ENCODE results near the gene PTGES2. TPM values are rescaled to one million over a fixed set of nuclear protein-coding genes. Genes with fewer than 3 reads are reported as not detected.
A peak's percentile ranks its signal among the peaks of the same experiment; 100 is the strongest.

Gene PTGES2
- total and polyA plus RNA-seq, 2 of the 13 experiments (the other 11 are each of a cell fraction or from before 2014, with no cell fraction given), result 63.7 to 79.8 TPM

DNA sequence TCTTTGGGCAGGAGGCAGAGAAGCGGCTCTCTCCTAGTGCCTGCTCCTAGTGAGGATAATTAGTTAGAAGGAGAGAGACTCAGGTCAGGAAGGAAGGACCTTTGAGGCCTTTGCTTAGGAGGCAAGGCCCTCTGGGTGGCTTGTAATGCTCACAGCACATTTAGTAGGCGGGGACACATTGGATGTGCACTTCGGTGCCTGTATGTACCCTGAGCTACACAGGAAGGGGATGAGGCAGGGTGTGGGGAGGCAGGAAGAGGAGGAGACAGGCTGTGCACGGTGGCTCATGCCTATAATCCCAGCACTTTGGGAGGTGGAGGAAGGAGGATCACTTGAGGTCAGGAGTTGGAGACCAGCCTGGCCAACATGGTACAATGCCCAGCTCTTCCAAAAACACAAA is 14.5 kb upstream of the PTGES2 start (continued):
- TF ChIP-seq, protein P1, sequence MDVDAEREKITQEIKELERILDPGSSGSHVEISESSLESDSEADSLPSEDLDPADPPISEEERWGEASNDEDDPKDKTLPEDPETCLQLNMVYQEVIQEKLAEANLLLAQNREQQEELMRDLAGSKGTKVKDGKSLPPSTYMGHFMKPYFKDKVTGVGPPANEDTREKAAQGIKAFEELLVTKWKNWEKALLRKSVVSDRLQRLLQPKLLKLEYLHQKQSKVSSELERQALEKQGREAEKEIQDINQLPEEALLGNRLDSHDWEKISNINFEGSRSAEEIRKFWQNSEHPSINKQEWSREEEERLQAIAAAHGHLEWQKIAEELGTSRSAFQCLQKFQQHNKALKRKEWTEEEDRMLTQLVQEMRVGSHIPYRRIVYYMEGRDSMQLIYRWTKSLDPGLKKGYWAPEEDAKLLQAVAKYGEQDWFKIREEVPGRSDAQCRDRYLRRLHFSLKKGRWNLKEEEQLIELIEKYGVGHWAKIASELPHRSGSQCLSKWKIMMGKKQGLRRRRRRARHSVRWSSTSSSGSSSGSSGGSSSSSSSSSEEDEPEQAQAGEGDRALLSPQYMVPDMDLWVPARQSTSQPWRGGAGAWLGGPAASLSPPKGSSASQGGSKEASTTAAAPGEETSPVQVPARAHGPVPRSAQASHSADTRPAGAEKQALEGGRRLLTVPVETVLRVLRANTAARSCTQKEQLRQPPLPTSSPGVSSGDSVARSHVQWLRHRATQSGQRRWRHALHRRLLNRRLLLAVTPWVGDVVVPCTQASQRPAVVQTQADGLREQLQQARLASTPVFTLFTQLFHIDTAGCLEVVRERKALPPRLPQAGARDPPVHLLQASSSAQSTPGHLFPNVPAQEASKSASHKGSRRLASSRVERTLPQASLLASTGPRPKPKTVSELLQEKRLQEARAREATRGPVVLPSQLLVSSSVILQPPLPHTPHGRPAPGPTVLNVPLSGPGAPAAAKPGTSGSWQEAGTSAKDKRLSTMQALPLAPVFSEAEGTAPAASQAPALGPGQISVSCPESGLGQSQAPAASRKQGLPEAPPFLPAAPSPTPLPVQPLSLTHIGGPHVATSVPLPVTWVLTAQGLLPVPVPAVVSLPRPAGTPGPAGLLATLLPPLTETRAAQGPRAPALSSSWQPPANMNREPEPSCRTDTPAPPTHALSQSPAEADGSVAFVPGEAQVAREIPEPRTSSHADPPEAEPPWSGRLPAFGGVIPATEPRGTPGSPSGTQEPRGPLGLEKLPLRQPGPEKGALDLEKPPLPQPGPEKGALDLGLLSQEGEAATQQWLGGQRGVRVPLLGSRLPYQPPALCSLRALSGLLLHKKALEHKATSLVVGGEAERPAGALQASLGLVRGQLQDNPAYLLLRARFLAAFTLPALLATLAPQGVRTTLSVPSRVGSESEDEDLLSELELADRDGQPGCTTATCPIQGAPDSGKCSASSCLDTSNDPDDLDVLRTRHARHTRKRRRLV (CRISPR knock-in tag; IDR thresholded peaks at IDR 0.05), result no peak
- TF ChIP-seq THAP9 (CRISPR knock-in tag; IDR thresholded peaks at IDR 0.05; ENCODE audit: borderline replicate concordance) (peak; percentile 61; the same call in 1 of the 2 replicates), RXRA (CRISPR knock-in tag; IDR thresholded peaks at IDR 0.05) (no peak), SAP130 (CRISPR knock-in tag; IDR thresholded peaks at IDR 0.05; ENCODE audit: low read depth) (peak; percentile 25; the same call in 1 of the 2 replicates)

DNA sequence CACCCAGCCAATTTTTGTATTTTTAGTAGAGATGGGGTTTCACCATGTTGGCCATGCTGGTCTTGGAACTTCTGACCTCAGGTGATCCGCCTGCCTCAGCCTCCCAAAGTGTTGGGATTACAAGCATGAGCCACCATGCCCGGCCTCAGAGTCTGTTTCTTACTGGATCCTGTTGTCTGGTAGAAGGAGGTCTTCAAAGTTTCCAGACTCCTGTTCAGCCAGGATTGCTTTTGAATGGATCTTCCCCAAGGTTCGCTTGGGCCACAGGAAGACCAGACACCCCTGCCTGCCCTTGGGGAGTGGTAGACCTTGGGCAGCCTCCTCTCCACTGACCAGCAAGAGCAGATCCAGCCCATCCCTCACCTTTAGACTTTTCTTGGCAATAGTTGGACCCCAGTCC is 14.1 kb upstream of the PTGES2 start:
- ATAC-seq (no peak), DNase-seq (ENCODE audit: low spot score) (no peak), FAIRE-seq (no peak)
- Histone ChIP-seq H3K79me2 (ENCODE audit: insufficient read depth, low read length) (no peaks in the 10 kb centered on the region), H3K27ac (ENCODE audit: extremely low read length, insufficient read depth, low read length) (no peak overlapping the region), H3K9ac (ENCODE audit: insufficient read depth, low read depth, low read length) (no peak overlapping the region), H3K4me2 (ENCODE audit: low read depth, low read length) (peak overlapping the region; percentile 39; the same call in 1 of the 2 replicates), H2AFZ (ENCODE audit: low read length) (no peak overlapping the region), H3K36me3 (replicated peaks in 1 of 2; ENCODE audit: control insufficient read depth in 1 of 2, insufficient read depth in 2 of 2, low read length in 2 of 2) (no peaks in the 10 kb centered on the region), H3K9me3 (ENCODE audit: low read length) (no peaks in the 10 kb centered on the region), H4K20me1 (ENCODE audit: insufficient read depth, low read length) (no peaks in the 10 kb centered on the region), H3K27me3 (ENCODE audit: control insufficient read depth in 1 of 2, insufficient read depth in 2 of 2, low read length in 2 of 2) (peaks cover 0 to 25% of the 10 kb centered on the region in 2 experiments; a peak in 3 of 5 replicates), H3K4me3 (replicated peaks in 1 of 3; ENCODE audit: insufficient read depth in 1 of 3, low read depth in 2 of 3, low read length in 3 of 3) (no peak overlapping the region), H3K4me1 (ENCODE audit: insufficient read depth, low read length) (peaks cover 59% of the 10 kb centered on the region)
- in situ Hi-C loops (cut with HindIII; ENCODE audit: extremely low pct_ligation_motif_present, low pct_unique_long_range_greater_than_20kb), result no loop called here
- POLR2A ChIA-PET, result interaction anchor here (1.1 to 2.2 kb wide), 2 partner anchors 9 to 18 kb away, joined by 3 to 7 read pairs; partner anchors contain the start of gene BBLN
- intact Hi-C loops (cut with micrococcal nuclease; ENCODE audit: unreplicated experiment), result no loop called here
- no TSS peak for BruUV-seq (replicated peaks)
- 100% methylated on average over 3 of the region's 3 CpGs for WGBS (ENCODE audit: low lambda C conversion rate)
- CTCF ChIA-PET (ENCODE audit: low intra/inter-chr PET ratio, low total read pairs), result no interaction called here
- TF ChIP-seq THYN1 (CRISPR knock-in tag; IDR thresholded peaks at IDR 0.05; ENCODE audit: borderline replicate concordance, low read depth) (no peak), LRRFIP1 (CRISPR knock-in tag; conservative IDR thresholded peaks at IDR 0.05) (no peak), JARID2 (CRISPR knock-in tag; IDR thresholded peaks at IDR 0.05; ENCODE audit: insufficient replicate concordance) (no peak), ZNF30 (CRISPR knock-in tag; IDR thresholded peaks at IDR 0.05) (no peak), NFE2 (CRISPR knock-in tag; IDR thresholded peaks at IDR 0.05) (no peak), NFE2L1 (CRISPR knock-in tag; IDR thresholded peaks at IDR 0.05; ENCODE audit: borderline replicate concordance) (no peak)
